DMS53 treated with DMSO at 0.1 percent for 48 hours (cell line): Measurements from ENCODE around the gene DPYSL3.

Source experiments
- DNase-seq: peaks from one replicate; lab custom pipeline; 2025; ENCODE audit not compliant: unreplicated experiment; lab: John Stamatoyannopoulos, UW

DPYSL3 gene

DNA sequence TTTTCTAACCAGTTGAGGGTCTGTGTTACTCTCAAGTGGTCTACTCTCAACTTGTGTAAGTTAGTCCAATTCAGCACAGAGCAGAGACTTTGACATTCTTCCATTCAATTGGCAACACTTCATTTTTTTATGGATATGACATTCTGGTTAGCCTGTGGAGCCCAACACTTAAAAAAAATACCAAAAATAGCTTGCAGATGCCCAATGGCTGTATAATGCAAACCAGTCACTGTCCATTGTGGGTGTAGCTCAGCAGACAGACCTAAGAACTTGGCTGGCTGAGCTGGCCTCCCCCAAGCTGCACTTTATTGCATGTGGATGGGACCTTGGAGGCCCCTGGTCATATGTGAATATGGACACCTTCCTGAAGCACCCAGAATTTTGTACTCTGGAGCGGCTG lies 103.2 kb downstream of the DPYSL3 start:
- DNase-seq: no peak

DNA sequence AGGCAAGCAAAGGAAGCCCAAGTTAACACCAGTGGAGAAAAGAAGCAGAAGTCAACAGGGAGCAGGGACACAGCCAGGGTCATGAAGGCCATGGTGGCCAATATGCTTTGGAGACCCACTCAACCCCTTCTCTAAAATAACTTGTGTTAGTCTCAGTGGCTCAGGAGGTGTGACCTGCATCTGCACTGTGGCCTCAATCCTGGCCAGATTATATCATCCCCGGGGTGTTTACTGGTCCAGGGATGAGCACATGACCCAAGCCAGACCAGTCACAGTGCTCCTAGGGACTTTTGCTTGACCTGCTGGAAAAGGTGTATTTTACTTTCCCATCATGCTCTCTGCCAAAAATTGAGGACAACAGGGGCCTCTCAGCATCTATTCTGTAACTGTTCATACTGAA lies 105.2 kb downstream of the DPYSL3 start:
- no peak for DNase-seq

DNA sequence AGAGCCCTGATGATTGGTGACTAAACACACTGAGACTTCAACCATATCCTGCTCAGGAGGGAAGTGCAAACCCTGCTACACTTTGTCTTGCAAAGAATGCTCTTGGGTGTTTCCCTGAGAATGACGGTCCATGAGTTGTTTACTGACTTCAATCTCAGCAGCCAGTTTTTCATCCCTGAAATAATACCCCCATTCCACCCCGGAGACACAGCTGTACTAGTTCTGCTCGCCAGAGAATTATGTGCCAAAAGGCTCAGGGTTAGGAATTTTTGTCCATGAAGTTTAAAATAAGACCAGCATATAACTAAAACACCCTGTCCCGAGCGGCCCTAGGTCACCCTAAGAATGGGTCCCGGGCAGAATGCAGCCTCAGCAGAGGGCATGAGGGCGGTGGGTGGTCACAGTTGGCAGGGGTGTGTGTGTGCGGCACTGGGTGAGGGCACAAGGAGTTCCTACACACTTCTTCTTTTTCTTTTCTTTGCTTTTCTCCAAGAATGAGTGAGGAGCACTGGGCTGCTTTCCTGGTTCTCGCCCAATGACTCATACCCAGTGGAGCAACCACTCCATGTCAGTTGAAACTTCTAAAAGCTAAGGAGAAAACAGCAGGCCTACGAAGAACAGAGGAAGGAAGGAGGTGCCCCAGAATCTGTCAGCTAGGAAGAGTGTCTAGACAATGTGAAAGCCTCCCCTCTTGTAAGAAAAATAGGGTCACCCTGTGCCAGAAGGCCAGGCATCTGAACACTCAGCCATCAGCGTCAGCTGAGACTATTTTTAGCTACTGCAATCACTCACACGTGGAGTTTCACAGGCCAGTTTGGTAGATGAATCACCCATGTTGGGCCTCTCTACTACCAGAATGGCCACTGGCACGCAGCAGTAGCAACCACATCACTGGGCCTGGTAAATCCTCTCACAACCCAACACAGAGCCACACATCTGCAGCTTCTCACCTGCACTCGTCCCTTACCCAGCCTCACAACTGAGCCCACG lies 105.9 kb downstream of the DPYSL3 start:
- no peak for DNase-seq

DNA sequence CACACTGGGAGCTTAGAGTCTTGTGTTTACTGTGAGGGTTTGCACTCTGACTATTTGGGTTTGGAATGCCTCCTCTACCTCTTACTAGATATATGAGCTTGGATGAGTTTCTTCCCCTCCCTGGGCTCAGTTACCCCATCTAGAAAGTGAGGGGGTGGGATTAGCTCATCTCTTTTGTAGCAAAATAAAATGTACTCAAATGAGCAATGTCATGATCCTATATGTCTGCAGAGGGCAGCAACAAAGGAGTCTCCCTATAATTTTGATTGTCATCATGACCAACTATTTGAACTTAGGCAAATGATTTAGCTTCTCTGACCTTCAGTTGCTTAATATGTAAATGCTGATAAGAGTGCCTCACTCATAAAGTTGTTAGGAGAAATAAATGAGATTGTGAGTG lies 109.0 kb downstream of the DPYSL3 start:
- DNase-seq: no peak

DNA sequence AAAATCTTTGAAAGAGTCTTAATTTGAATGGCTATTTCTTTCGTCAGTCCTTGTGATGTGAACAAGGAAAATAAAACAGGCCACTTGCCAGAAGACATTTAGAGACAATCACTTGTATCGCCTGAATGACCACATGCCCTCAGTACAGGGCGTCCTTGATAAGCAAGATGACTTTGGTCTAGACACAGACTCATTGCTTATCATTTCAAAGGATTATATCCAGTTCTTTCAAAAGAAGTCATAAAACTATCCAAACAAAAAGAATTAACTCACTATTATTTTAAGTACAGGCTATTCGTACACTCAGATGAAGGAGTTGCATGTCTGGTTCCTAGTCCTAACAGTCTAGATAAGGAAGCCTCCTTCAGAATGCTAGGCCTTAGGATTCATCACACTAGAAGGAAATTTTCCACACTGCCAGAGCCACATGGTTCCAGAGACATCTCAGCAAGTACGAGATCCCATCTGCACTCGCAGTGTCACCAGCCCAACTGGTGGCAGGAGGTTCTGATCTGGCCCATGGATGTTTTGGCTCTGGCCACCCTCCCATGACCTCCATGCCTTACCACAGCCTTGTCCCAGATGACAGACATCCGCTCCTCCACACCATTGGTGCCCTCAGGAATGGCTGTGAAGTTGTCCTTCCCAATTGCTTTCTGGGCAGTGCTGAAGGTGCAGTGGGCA lies 109.6 kb downstream of the DPYSL3 start:
- no peak for DNase-seq

DNA sequence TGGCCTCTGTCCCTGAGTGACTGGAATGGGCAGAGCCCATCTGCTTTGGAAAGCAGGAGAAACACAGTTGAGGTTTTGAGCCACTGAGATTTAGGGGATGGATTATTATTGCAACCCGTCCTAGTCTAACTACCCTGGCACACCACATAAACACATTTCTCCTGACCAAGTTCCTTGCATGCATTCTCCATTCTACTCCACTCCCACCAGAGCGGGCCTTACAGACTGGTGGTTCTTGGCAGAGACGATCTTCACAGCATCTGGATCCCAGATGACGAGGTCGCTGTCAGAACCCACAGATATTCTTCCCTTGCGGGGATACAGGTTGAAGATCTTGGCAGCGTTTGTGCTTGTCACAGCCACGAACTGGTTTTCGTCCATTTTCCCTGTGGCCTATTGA lies 111.0 kb downstream of the DPYSL3 start:
- DNase-seq: no peak

DNA sequence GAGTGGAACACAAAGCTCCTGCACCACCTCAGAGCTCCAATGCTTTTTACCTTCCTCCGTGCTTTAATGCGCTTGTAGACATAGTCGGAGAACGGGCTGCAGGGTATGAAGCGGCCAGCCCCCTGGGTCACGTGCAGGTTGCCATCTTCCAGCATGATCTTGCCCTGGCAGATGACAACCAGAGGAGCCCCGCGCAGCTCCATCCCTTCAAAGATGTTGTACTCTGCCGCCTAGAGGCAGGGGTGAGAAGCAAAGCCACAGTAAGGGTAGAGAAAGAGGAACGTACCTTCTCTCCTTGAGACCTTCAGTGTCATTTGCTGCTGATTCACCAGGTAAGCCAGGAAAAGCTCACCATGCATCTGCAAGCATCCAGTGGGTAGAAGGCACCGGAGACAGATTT lies 112.3 kb downstream of the DPYSL3 start:
- DNase-seq: no peak

DNA sequence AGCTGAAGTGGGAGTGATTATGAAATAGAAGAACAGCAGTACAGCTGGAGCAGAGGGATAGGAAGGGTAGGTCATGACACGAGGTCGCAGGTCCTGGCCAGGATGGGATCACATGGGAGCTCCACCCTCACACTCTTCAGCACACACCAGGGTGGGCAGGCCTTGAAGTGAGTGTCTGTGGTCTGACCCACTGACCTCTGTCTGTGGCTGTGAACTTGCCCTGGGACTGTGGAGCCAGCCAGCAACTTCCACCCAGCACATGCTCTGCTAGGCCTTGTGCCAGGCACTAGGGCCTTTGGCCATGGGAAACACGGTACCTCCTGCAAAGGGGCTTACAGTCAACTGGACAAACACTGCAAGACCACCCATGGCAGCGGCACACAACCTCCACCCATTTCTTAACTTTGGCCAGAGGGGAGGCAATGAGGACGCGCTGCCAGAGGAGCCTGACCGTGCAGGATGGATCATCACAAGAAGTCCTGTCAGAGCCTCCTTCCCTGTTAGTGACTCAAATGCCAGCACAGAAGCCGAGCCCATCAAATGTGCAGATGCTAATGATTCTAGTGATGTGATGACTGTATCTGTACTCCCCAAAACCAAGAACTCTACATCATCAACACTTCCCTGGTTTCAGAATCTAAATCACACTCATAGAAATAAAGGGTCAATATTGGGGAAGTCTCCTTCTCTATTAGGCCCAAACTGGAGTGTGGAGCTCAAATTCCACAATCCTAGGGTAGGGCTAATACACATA lies 113.6 kb downstream of the DPYSL3 start:
- no peak for DNase-seq

DNA sequence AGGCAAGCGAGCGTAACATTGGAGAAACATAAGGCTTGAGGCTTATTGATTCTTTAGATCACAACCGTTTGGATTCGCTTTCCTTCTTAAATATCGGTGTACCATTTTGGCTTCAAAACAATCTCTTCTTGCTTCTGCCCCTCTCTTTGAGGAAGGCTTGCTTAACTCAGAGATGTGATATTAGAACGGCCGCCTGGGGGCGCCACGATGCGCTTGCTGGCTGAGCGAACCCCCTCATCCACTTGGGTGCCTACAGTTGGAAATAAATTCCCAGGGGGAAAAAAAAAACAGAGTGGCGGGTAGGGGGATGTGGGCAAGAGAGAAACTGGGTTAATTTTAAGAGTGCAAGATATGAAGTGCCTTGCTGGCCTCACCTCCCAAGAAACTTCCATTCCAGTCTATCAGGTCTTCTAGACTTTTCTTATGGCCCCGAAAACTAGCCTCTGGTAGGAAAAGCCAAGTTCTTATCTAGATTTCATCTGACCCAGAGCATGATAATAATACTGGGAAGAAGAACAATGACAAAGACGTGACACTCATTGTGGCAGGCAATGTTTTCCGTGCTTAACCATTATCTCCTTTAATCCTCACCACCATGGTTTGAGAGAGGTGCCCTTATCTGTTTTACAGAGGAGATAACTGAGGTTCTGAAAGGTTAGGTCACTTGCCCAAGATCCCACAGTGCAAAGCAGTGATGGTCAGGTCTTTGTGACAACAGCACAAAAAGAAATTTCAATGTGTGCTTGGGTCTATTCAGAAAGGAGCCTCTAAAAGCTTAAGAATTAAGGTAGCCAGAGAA lies 115.8 kb downstream of the DPYSL3 start:
- DNase-seq: no peak

DNA sequence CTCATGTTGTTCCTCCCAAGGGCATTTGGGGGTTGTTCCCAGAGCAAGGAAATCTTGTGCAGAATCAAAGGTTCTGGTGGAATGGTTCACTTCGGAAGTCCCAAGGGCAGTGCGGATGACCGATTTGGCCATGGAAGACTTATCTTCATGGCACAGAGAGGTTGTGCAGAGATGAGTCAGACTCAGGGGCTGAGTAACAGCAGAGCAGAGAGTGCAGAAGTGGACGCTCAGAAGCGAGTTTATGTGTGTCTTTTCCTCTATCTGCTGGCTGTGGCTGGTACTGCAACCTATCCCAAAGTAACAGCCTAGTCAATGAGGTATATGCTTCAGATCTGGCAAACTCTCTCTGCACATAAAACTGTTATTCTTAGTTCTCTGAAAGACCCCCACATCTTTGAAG lies 118.1 kb downstream of the DPYSL3 start:
- peak; percentile 30 for DNase-seq

DNA sequence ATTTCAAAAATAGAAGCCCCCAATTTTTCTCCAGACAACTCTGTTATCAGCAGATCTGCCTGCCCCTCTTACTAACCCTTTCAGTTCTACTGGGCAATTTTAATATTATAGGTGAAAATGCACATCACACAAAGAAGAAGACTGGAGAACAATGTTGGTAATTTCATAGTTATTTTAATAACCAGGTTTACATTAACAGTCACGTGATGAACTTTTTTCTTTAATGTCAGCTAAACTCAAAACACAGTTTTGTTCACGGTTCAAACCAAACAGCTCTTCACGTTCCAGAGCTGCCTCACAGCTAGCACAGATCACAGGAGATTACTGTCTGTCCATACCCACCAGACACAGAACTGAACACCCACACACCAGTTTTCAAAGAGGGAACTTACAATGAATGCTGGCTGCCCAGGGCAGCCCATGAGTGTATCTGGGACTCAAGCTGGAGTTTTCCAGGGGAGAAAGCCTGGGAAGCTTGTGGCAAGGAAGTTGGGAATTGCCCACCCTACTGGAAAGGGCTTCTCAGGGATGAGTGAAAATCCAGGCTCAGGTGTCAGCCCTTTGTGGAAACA lies 119.1 kb downstream of the DPYSL3 start:
- no peak for DNase-seq

DNA sequence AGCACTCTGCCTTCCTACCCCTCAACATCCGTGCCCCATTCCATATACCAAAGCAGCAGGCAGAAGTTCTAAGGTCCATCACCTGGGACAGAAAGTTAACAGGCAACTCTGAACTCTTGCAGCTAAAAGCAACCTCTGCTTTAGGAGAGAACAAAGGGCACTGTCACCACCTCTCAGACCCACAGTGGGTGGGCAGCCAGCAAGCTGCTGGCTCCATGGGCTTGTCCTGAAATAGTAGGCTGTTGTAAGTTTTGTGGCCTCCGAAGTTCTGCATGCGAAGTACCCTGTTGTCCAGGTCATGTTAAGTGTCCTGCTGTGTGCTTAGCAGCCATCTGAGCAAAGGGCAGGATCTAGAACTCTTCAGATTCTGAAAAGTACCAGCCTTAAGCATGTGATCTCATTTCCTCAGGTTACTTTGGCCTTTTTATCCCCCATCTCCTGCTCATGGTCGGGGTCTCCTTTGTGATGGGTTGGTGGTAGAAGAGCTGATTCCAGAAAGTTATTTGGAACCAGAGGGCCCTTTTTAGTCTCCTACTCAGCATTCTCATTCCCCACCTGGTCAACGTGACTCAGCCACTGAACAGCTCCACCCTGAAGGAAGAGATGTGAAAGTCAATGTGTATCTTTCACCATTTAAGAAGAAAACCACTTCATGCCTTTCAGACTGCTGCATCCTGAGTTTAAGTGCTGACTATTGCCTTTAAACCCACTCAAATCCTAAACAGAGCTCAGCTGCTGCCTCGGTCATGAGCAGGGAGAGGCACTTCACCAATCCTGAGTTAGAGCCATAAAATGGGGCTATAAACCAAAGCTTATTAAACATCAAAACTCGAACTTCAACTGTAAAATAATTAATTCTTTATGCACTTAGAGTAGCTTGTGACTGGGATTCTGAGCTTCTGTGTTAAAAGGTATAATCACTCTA lies 121.4 kb downstream of the DPYSL3 start:
- no peak for DNase-seq

DNA sequence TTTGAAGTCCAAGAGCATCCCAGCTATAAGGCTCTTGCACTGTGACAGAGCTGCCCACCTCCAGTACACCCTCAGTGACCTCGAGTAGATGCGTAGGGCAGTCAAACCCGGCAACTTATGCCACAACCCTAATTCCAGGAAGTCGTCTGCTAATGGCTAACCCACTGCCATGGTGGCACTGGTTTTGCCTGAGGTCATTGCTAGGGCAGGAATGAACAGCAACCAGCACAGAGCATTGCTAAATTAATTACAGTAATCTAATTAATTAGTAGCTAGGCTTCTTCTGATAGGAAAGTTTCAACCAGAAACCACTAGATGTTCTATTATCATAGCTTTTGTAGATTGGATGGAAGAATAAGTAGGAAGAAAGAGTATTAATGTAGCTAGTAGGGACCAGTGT lies 122.8 kb downstream of the DPYSL3 start:
- DNase-seq: no peak

DNA sequence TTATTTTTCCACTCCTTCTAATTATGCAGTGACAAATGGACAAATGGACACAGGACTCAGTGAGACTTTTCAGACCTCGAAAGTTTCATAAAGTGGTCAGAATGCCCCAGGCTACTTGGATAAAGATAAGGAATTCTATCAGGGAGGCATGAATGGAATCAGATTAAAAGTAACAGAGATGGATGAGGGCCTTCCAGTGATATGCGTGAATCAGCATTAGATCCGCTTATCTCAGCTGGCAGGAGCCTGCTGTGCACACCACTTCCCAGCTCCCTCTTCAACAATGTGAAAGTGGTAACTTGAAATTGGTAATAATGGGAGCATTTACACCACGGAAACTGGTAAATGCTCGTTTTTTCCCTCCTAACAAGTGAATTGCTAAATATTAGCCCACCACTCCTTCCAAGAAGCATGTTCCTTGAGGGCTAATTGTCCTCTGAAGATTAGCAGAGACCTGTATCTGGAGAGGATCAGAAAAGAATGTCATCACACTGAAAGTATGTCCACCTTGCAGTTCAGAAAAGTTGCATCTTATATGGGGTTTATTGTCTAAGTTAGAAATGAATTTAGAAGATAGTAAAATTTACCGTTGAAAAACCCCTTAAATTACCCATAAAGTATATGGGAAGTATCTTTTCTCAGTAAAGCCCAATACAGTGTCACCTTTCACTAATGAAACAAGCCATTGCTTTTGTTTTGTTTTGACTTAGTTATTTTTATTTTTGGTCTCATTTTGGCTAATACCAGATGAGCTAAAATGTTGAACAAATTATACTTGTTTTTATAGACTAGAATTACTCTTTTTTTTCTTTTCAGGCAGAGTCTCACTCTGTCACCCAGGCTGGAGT lies 125.3 kb downstream of the DPYSL3 start:
- DNase-seq: no peak

DNA sequence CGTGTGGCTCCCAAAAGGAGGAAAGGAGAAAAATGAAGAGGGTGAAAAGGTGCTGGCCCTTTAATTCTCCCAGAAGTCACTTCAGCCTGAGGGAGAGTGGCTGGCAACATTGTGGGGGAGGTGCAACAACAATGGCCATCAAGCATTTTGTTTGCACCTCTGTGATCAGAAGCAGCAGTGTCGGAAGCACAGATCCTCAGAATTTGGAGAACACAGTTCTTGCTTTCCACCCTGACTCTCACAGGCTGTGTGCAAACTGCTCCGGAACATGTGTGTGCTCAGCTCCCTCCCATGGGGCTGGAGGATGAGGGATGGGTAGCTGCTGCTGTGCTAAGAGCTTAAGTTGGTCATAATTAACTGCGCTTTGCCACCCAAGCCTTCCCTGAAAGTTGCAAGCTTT lies 127.1 kb downstream of the DPYSL3 start:
- no peak for DNase-seq

DNA sequence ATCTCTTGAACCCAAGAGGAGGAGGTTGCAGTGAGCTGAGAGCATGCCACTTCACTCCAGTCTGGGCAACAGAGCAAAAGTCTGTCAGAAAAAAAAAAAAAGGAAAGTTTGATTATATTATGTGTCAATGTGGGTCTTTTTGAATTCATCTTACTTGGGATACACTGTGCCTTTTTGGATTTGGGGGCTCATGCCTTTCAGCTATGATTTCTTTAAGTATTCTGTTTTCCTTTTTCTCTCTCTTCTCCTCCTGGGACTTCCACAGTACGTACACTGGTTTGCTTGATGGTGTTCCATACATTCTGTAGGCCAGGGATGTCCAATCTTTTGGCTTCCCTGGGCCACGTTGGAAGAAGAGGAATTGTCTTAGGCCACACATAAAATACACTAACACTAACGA lies 128.3 kb downstream of the DPYSL3 start:
- DNase-seq: no peak

DNA sequence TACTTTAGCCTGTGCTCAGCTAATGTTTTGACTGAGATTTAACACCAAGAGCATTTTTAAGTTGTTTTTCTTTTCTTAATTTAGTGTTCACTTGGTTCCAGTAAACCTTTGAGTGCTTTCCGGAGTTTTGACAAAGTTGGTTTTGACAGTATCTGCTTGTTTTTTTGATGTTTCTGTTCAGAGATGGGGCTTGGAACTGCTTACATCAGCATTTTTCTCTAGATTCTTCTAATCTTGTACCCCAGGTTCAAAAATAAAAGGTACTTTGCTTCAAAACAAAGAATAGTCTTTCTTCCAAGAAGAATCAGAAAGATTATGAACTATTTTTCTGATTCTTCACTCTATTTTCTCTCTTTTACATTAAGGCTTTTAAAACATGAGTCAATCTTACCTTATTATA lies 132.2 kb downstream of the DPYSL3 start:
- no peak for DNase-seq

DNA sequence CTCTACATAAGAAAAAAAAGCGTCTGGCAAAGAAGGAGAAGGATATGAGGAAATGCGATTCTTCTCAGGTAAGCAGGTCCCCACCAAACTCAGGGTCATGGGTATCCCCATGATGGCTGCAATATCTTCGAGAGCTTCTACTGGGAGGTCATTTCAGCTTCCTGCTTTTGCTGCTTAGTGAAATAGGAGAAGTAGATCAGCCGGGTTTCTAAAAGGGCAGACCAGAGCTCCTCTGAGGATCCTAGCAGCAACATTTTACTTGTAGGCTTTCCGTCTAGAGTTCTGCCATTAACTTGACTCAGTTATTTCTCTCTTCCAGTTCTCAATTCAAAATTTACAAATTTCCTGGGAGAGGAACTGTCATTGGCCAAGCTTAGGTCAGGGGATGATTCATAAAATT lies 134.7 kb downstream of the DPYSL3 start:
- no peak for DNase-seq

DNA sequence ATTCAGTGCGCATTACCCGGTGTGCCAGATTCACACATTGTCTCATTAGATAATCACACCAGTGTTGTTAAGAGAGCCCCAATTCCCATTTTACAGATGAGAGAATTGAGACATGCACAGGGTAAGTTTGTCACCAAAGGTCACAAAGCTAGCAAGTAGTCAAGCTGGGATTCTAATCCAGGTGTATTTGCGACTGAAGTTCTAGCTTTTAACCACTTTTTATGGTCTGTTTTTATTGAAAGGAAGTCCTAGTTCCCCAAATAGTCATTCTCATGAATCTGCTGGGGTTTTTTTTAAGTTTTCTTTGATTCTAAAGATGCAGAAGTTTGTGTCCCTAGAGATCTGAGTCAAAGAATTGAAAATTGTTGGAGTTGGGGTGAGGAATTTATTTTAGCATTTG lies 136.5 kb downstream of the DPYSL3 start:
- DNase-seq: no peak
